Kidney (tissue), 14 donors: Measurements from ENCODE around the gene L3MBTL4. TPM values are rescaled to one million over a fixed set of nuclear protein-coding genes. Genes with fewer than 3 reads are reported as not detected.

ENCODE experiments used
- DNase-seq, 5 donors: peaks; one replicate each; pipeline ENCODE4 v3.0.0-alpha.2; 2013 to 2020
- FAIRE-seq: peaks from 2 replicates; lab custom pipeline; 2012; peaks lifted over from hg19 to GRCh38; lab: Jason Lieb, UNC
- H3K27ac ChIP-seq, 2 donors: one replicate each; pipeline ENCODE4 v1.7.0; 2013; ENCODE audit warnings: low read depth in 2 of 2, low read length in 2 of 2, inconsistent platforms in 1 of 2
- H3K27me3 ChIP-seq: one replicate; pipeline ENCODE4 v1.7.1; 2013; ENCODE audit warnings: low read length, inconsistent platforms; ENCODE audit not compliant: control insufficient read depth, insufficient read depth
- H3K36me3 ChIP-seq, 3 donors: one replicate each; pipeline versions ENCODE4 v1.7.0 to v1.7.1; 2013; ENCODE audit warnings: low read length in 3 of 3, control low read depth in 1 of 3, inconsistent platforms in 1 of 3; ENCODE audit not compliant: insufficient read depth in 3 of 3, control insufficient read depth in 2 of 3
- H3K4me1 ChIP-seq, 3 donors: one replicate each; pipeline versions ENCODE4 v1.7.0 to v1.7.1; 2013; ENCODE audit warnings: low read length in 3 of 3, inconsistent platforms in 1 of 3, low read depth in 1 of 3; ENCODE audit not compliant: control insufficient read depth in 2 of 3, insufficient read depth in 2 of 3
- H3K4me3 ChIP-seq, 3 donors: one replicate each; pipeline versions ENCODE4 v1.7.0 to v1.8.1; 2013; ENCODE audit warnings: low read length in 3 of 3, control low read depth in 1 of 3, inconsistent platforms in 1 of 3
- H3K9ac ChIP-seq, 3 donors: one replicate each; pipeline versions ENCODE4 v1.7.0 to v1.7.1; 2013; ENCODE audit warnings: low read length in 3 of 3, control low read depth in 1 of 3, inconsistent platforms in 1 of 3
- H3K9me3 ChIP-seq, 3 donors: one replicate each; pipeline versions ENCODE4 v1.7.0 to v1.7.1; 2013; ENCODE audit warnings: low read length in 3 of 3, control low read depth in 1 of 3, inconsistent platforms in 1 of 3; ENCODE audit not compliant: control insufficient read depth in 2 of 3, insufficient read depth in 1 of 3
- intact Hi-C: fragments of 100-400 bp; cut with DNase I; formaldehyde crosslinking; loops from one replicate; pipeline ENCODE4 v1.11.1; 2022
- polyA plus RNA-seq: library from polyadenylated mRNA; stranded (reverse); fragments of 350-450 nt; fragmentation: Illumina TruSeq; extraction: RNeasy Lipid Tissue Mini Kit (QIAGEN cat#74804); gene quantifications from one replicate; pipeline ENCODE4 v1.2.3, GENCODE V29; 2014; ENCODE audit warnings: low read depth, low replicate concordance; ENCODE audit not compliant: insufficient read depth
- total RNA-seq: library from RNA; stranded (reverse); fragmentation: NEBNext Ultra II Directional; extraction: Animal tissue kit (Norgen Biotek cat#: 25700); gene quantifications from one replicate; pipeline ENCODE4 v1.2.1, GENCODE V29; 2021
- TF ChIP-seq, protein P1 (sequence below): IDR thresholded peaks from 3 replicates; pipeline ENCODE4 v1.5.1; 2012; ENCODE audit warnings: mild to moderate bottlenecking, moderate library complexity, borderline replicate concordance; ENCODE audit not compliant: insufficient read depth; ENCODE audit errors: extremely low read depth
- donor health status: control.
- donor health status: control.
- donor health status: control.
- donor health status: control.
- donor health status: control.
- donor health status: DM: yes; HTN: yes; CAD: no.
- donor health status: Normal renal cell carcinoma (clear cell type).

L3MBTL4 gene
- total and polyA plus RNA-seq, 2 donors from 2014 or later: 3.9 to 15.2 TPM

DNA sequence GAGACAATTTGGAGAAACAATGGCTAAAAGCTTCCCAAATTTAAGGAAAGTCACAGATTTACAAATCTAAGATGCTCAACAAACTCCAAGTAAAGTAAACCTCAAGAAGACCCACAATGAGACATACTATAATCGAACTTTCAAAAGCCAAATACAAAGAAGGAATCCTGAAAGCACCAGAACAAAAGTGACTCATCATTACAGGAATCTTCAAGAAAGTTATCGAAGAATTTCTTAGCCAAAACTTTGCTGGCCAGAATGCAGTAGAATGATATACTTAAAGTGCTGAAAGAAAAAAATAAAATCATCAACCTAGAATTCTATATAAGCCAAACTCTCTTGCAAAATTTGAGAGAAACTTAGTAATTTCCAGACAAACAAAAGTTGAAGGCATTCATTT, 412.8 kb downstream of the L3MBTL4 start:
- no peak overlapping the region for H3K4me3 ChIP-seq
- no peaks in the 10 kb centered on the region for H3K27me3 ChIP-seq
- DNase-seq: no peak
- H3K4me1 ChIP-seq: peaks cover 0 to 12% (median 0%) of the 10 kb centered on the region in 3 donors
- TF ChIP-seq, protein P1, sequence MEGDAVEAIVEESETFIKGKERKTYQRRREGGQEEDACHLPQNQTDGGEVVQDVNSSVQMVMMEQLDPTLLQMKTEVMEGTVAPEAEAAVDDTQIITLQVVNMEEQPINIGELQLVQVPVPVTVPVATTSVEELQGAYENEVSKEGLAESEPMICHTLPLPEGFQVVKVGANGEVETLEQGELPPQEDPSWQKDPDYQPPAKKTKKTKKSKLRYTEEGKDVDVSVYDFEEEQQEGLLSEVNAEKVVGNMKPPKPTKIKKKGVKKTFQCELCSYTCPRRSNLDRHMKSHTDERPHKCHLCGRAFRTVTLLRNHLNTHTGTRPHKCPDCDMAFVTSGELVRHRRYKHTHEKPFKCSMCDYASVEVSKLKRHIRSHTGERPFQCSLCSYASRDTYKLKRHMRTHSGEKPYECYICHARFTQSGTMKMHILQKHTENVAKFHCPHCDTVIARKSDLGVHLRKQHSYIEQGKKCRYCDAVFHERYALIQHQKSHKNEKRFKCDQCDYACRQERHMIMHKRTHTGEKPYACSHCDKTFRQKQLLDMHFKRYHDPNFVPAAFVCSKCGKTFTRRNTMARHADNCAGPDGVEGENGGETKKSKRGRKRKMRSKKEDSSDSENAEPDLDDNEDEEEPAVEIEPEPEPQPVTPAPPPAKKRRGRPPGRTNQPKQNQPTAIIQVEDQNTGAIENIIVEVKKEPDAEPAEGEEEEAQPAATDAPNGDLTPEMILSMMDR: no peak
- H3K9ac ChIP-seq: no peak overlapping the region
- no peaks in the 10 kb centered on the region for H3K36me3 ChIP-seq
- H3K9me3 ChIP-seq: peaks cover 0 to 3% (median 0%) of the 10 kb centered on the region in 3 donors
- intact Hi-C loops: no loop called here
- no peak for FAIRE-seq
- no peak overlapping the region for H3K27ac ChIP-seq

DNA sequence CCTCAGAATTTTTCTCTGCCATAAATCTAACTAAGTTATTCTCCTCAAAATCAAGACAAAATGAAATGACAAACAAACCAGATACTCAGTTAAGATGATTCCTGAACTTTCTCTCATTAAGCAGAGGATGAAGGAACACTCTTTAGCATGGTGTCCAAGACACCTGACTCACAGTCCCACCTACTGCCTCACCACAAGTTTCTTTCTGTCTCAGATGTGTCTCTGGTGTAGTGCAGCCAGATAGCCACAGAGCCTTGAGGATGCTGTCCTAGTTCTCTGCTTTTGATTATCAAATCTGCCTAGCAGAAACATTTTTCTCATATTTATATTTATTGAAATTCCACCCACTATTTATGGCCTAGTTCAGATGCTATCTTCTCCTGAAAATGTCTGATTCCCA, 415.8 kb downstream of the L3MBTL4 start:
- H3K9ac ChIP-seq: no peak overlapping the region
- no peak overlapping the region for H3K4me3 ChIP-seq
- intact Hi-C loops: no loop called here
- peaks cover 0 to 12% (median 0%) of the 10 kb centered on the region in 3 donors for H3K4me1 ChIP-seq
- peaks cover 0 to 3% (median 0%) of the 10 kb centered on the region in 3 donors for H3K9me3 ChIP-seq
- no peak overlapping the region for H3K27ac ChIP-seq
- TF ChIP-seq, protein P1: no peak
- H3K36me3 ChIP-seq: no peaks in the 10 kb centered on the region
- H3K27me3 ChIP-seq: no peaks in the 10 kb centered on the region
- no peak for FAIRE-seq
- DNase-seq: no peak

DNA sequence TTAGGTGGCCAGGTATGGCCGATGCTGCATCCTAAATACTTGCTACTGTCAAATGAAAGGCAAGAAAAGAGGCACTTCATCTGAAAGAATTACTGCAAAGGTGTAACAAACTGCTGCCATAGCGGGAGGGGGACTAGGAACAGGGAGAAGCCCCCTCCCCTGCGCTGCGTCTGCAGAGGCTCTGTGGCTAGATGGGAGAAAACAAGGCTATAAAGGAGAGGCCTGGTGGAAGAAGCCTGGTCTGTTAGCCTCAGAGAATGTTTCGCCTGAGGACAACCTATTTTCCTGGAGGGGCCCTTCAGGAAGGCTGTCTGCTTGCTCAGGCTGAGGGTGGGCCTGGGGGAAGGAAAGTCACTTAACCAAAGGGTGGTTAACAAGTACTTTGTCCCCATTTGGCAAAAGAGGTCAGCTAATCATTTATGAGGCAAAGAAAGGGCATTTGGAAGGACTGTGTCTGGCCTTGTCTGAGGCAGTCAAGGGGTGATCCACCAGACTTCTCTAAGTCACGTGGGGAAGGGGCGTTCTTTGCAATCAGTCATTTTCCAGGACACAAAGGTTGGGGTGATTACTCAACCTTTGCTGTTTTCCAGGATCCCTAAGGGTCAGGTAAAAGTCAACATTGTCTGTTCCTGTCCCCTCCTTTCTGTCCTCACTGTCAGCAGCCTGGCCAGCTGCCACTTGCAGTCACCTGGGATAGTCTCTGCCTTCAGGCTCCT, 416.4 kb downstream of the L3MBTL4 start:
- DNase-seq: peak in 1 of 5 donors; percentile 33
- Histone ChIP-seq H3K27me3 (no peaks in the 10 kb centered on the region), H3K9ac (no peak overlapping the region), H3K9me3 (peaks cover 0 to 3% (median 0%) of the 10 kb centered on the region in 3 donors), H3K36me3 (no peaks in the 10 kb centered on the region), H3K4me3 (no peak overlapping the region), H3K27ac (no peak overlapping the region), H3K4me1 (peaks cover 0 to 12% (median 0%) of the 10 kb centered on the region in 3 donors)
- intact Hi-C loops: no loop called here
- FAIRE-seq: no peak
- TF ChIP-seq, protein P1: no peak

DNA sequence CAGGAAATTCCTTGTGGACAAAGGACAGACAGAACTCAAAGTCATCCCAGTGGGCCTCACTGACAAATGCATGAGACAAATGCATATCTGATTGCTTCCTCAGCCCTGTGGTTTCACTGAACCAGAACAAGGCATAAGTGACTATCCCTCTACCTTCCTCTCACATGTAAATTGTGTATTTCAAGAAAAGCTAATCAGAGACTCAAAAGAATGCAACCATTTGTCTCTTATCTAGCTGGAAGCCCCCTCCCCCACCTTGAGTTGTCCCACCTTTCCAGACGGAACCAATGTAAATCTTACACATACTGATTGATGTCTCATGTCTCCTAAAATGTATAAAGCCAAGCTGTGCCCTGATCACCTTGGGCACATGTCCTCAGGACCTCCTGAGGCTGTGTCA, 417.4 kb downstream of the L3MBTL4 start:
- DNase-seq (no peak), FAIRE-seq (no peak)
- intact Hi-C loops: no loop called here
- H3K9me3 ChIP-seq: peaks cover 0 to 3% (median 0%) of the 10 kb centered on the region in 3 donors
- no peaks in the 10 kb centered on the region for H3K27me3 ChIP-seq
- TF ChIP-seq, protein P1: no peak
- peaks cover 0 to 12% (median 0%) of the 10 kb centered on the region in 3 donors for H3K4me1 ChIP-seq
- H3K27ac ChIP-seq: no peak overlapping the region
- no peaks in the 10 kb centered on the region for H3K36me3 ChIP-seq
- no peak overlapping the region for H3K9ac ChIP-seq
- no peak overlapping the region for H3K4me3 ChIP-seq
